Ishikawa (cell line): ENCODE results near the gene ALOX12B.

Source experiments
- CEBPB ChIP-seq: IDR thresholded peaks from 2 replicates; pipeline ENCODE4 v1.6.1; 2012
- CREB1 ChIP-seq: IDR thresholded peaks from 2 replicates; pipeline ENCODE4 v1.6.1; 2012; ENCODE audit warnings: low read depth
- EGR1 ChIP-seq: IDR thresholded peaks from 2 replicates; pipeline ENCODE4 v1.6.1; 2012
- EP300 ChIP-seq: IDR thresholded peaks from 2 replicates; pipeline ENCODE4 v1.6.1; 2012; ENCODE audit warnings: borderline replicate concordance
- FOXM1 ChIP-seq: IDR thresholded peaks from 2 replicates; pipeline ENCODE4 v1.6.1; 2012; ENCODE audit warnings: low read depth, borderline replicate concordance
- MAX ChIP-seq: IDR thresholded peaks from 2 replicates; pipeline ENCODE4 v1.6.1; 2012
- NFIC ChIP-seq: IDR thresholded peaks from 2 replicates; pipeline ENCODE4 v1.6.1; 2012
- RAD21 ChIP-seq: IDR thresholded peaks from 2 replicates; pipeline ENCODE4 v1.6.1; 2012; ENCODE audit warnings: low read depth
- REST ChIP-seq: IDR thresholded peaks from 2 replicates; pipeline ENCODE4 v1.6.1; 2012; ENCODE audit warnings: low read depth, mild to moderate bottlenecking
- TAF1 ChIP-seq: IDR thresholded peaks from 2 replicates; pipeline ENCODE4 v1.6.1; 2012; ENCODE audit warnings: low read depth, mild to moderate bottlenecking
- TCF12 ChIP-seq: IDR thresholded peaks from 2 replicates; pipeline ENCODE4 v1.6.1; 2012; ENCODE audit warnings: low read depth
- TEAD4 ChIP-seq: IDR thresholded peaks from 2 replicates; pipeline ENCODE4 v1.6.1; 2012
- USF1 ChIP-seq: IDR thresholded peaks from 2 replicates; pipeline ENCODE4 v1.6.1; 2012
- YY1 ChIP-seq: IDR thresholded peaks from 2 replicates; pipeline ENCODE4 v1.6.1; 2012; ENCODE audit warnings: low read depth
- ZBTB7A ChIP-seq: IDR thresholded peaks from 2 replicates; pipeline ENCODE4 v1.6.1; 2012; ENCODE audit warnings: low read depth

Gene ALOX12B

GRCh38 chr17:8039611-8040168 is 47.8 kb downstream of the ALOX12B start:
- TF ChIP-seq USF1 (no peak), EP300 (no peak), NFIC (no peak), RAD21 (no peak), TEAD4 (no peak), CEBPB (no peak), EGR1 (no peak), ZBTB7A (no peak), CREB1 (no peak), TCF12 (no peak), REST (no peak), TAF1 (no peak)

- no peak for TF ChIP-seq NFIC
- TF ChIP-seq EGR1, result no peak
- no peak for TF ChIP-seq CEBPB
- TF ChIP-seq TCF12, result no peak
These were observed 48.4 kb downstream of the ALOX12B start, which contains the start of gene ALOX15B for GRCh38 chr17:8038954-8039610. TSS of gene ALOX15B (plus strand) at chr17:8039059. CDS start at chr17:8039156, 97 bp downstream.

GRCh38 chr17:8032442-8032841 is 55.1 kb downstream of the ALOX12B start:
- TF ChIP-seq TAF1 (no peak), CREB1 (no peak), YY1 (no peak), REST (no peak)

- no peak for TF ChIP-seq REST
- TF ChIP-seq TAF1, result no peak
- no peak for TF ChIP-seq FOXM1
- TF ChIP-seq MAX, result no peak
These were observed 55.6 kb downstream of the ALOX12B start for GRCh38 chr17:8031950-8032349.

- TF ChIP-seq REST (no peak), MAX (no peak), RAD21 (no peak), TCF12 (no peak), CREB1 (no peak), FOXM1 (no peak), TEAD4 (no peak), YY1 (no peak)
These were observed 56.3 kb downstream of the ALOX12B start for GRCh38 chr17:8031261-8031661.
